ENCODE measurements around the gene G2E3. TPM values are rescaled to one million over a fixed set of nuclear protein-coding genes. Genes with fewer than 3 reads are reported as not detected.

G2E3 gene
- total and polyA plus RNA-seq, 2 experiments from 2014 or later = 67.4 to 113 TPM

DNA sequence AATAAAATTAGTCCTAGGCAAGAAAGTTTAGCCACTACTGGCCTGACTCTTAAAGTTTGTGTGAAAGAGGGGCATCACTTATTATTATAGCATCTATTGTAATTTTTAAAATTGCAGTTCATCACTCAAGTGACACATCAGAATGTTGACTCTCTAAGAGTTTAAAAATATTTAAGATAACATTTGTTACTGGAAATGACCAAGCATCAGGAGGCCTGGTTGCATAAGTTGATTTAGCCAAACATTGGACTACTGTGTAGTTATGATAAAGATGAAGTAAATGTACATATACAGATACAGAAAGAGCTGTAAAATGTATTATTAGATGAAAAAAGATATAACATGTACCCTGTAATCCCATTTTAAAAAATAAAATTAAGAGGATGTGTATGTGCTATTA lies 110.6 kb downstream of the G2E3 start:
- Histone ChIP-seq H3K9me2 (ENCODE audit: insufficient read depth) (no peaks in the 10 kb centered on the region), H3K27ac (ENCODE audit: low read depth) (no peak overlapping the region), H3K4me1 (ENCODE audit: insufficient read depth) (no peaks in the 10 kb centered on the region), H2AFZ (no peak overlapping the region), H3K4me3 (no peak overlapping the region), H3F3A (replicated peaks; ENCODE audit: low read depth) (no peaks in the 10 kb centered on the region), H3K79me2 (replicated peaks; ENCODE audit: insufficient read depth) (no peaks in the 10 kb centered on the region), H3K27me3 (ENCODE audit: insufficient read depth) (no peaks in the 10 kb centered on the region), H3K36me3 (ENCODE audit: insufficient read depth) (no peaks in the 10 kb centered on the region; the same call in 1 of the 2 replicates), H3K4me2 (no peak overlapping the region), H4K20me1 (replicated peaks; ENCODE audit: insufficient read depth) (no peaks in the 10 kb centered on the region)
- Mint-ChIP-seq H3K4me3 (no peak overlapping the region), H3K27me3 (ENCODE audit: insufficient read depth, low read depth, poor library complexity) (no peaks in the 10 kb centered on the region), H3K36me3 (ENCODE audit: low read depth) (peaks cover 30% of the 10 kb centered on the region), H3K4me1 (no peaks in the 10 kb centered on the region), H3K27ac (no peak overlapping the region), H3K9me3 (0 out of 3 replicates have a peak, but pooled peaks cover 4% of the 10 kb centered on the region)
- no peak for TF ChIP-seq JUNB (IDR thresholded peaks at IDR 0.05; ENCODE audit: unreplicated experiment)
- no peak for TF ChIP-seq ZNF114 (CRISPR knock-in tag; IDR thresholded peaks at IDR 0.05)
- no peak for TF ChIP-seq NANOG (IDR thresholded peaks at IDR 0.05; ENCODE audit: borderline replicate concordance)
- TF ChIP-seq EZH2phosphoT487 (IDR thresholded peaks at IDR 0.05; ENCODE audit: unreplicated experiment) = no peak
- TF ChIP-seq, protein P1, sequence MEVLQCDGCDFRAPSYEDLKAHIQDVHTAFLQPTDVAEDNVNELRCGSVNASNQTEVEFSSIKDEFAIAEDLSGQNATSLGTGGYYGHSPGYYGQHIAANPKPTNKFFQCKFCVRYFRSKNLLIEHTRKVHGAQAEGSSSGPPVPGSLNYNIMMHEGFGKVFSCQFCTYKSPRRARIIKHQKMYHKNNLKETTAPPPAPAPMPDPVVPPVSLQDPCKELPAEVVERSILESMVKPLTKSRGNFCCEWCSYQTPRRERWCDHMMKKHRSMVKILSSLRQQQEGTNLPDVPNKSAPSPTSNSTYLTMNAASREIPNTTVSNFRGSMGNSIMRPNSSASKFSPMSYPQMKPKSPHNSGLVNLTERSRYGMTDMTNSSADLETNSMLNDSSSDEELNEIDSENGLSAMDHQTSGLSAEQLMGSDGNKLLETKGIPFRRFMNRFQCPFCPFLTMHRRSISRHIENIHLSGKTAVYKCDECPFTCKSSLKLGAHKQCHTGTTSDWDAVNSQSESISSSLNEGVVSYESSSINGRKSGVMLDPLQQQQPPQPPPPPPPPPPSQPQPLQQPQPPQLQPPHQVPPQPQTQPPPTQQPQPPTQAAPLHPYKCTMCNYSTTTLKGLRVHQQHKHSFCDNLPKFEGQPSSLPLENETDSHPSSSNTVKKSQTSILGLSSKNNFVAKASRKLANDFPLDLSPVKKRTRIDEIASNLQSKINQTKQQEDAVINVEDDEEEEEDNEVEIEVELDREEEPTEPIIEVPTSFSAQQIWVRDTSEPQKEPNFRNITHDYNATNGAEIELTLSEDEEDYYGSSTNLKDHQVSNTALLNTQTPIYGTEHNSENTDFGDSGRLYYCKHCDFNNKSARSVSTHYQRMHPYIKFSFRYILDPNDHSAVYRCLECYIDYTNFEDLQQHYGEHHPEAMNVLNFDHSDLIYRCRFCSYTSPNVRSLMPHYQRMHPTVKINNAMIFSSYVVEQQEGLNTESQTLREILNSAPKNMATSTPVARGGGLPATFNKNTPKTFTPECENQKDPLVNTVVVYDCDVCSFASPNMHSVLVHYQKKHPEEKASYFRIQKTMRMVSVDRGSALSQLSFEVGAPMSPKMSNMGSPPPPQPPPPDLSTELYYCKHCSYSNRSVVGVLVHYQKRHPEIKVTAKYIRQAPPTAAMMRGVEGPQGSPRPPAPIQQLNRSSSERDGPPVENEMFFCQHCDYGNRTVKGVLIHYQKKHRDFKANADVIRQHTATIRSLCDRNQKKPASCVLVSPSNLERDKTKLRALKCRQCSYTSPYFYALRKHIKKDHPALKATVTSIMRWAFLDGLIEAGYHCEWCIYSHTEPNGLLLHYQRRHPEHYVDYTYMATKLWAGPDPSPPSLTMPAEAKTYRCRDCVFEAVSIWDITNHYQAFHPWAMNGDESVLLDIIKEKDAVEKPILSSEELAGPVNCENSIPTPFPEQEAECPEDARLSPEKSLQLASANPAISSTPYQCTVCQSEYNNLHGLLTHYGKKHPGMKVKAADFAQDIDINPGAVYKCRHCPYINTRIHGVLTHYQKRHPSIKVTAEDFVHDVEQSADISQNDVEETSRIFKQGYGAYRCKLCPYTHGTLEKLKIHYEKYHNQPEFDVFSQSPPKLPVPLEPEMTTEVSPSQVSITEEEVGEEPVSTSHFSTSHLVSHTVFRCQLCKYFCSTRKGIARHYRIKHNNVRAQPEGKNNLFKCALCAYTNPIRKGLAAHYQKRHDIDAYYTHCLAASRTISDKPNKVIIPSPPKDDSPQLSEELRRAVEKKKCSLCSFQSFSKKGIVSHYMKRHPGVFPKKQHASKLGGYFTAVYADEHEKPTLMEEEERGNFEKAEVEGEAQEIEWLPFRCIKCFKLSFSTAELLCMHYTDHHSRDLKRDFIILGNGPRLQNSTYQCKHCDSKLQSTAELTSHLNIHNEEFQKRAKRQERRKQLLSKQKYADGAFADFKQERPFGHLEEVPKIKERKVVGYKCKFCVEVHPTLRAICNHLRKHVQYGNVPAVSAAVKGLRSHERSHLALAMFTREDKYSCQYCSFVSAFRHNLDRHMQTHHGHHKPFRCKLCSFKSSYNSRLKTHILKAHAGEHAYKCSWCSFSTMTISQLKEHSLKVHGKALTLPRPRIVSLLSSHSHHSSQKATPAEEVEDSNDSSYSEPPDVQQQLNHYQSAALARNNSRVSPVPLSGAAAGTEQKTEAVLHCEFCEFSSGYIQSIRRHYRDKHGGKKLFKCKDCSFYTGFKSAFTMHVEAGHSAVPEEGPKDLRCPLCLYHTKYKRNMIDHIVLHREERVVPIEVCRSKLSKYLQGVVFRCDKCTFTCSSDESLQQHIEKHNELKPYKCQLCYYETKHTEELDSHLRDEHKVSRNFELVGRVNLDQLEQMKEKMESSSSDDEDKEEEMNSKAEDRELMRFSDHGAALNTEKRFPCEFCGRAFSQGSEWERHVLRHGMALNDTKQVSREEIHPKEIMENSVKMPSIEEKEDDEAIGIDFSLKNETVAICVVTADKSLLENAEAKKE (CRISPR knock-in tag; IDR thresholded peaks at IDR 0.05) = no peak
- TF ChIP-seq, protein P2, sequence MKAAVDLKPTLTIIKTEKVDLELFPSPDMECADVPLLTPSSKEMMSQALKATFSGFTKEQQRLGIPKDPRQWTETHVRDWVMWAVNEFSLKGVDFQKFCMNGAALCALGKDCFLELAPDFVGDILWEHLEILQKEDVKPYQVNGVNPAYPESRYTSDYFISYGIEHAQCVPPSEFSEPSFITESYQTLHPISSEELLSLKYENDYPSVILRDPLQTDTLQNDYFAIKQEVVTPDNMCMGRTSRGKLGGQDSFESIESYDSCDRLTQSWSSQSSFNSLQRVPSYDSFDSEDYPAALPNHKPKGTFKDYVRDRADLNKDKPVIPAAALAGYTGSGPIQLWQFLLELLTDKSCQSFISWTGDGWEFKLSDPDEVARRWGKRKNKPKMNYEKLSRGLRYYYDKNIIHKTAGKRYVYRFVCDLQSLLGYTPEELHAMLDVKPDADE (IDR thresholded peaks at IDR 0.05) = no peak
- TF ChIP-seq STAT1 (IDR thresholded peaks at IDR 0.05; ENCODE audit: unreplicated experiment) = no peak
- no peak for TF ChIP-seq POLR2AphosphoS5 (IDR thresholded peaks at IDR 0.05; ENCODE audit: low read depth)
- no peak for TF ChIP-seq CREB1 (CRISPR knock-in tag; IDR thresholded peaks at IDR 0.05; ENCODE audit: low read depth)
- no peak for TF ChIP-seq ZNF331 (CRISPR knock-in tag; IDR thresholded peaks at IDR 0.05; ENCODE audit: low read depth)
- no peak for TF ChIP-seq EZH2 (IDR thresholded peaks at IDR 0.05; ENCODE audit: low read depth, unreplicated experiment)
- TF ChIP-seq CTCF (conservative IDR thresholded peaks at IDR 0.05; ENCODE audit: low read depth in 2 of 2) = no peak
- TF ChIP-seq REST (IDR thresholded peaks at IDR 0.05; ENCODE audit: unreplicated experiment) = no peak
- ATAC-seq = no peak
- DNase-seq (ENCODE audit: low spot score) = no peak
